GM19240 (cell line): ENCODE results near the gene CTCF.
"Not testable (repeated sequence)": the region's sequence is repeated elsewhere in the genome, so short reads cannot be mapped to it uniquely, and the experiment has no call there.

Experiments used
- DNase-seq: peaks from one replicate; pipeline ENCODE4 v3.0.0; 2011; ENCODE audit warnings: low spot score; ENCODE audit not compliant: insufficient read length

Gene CTCF, protein sequence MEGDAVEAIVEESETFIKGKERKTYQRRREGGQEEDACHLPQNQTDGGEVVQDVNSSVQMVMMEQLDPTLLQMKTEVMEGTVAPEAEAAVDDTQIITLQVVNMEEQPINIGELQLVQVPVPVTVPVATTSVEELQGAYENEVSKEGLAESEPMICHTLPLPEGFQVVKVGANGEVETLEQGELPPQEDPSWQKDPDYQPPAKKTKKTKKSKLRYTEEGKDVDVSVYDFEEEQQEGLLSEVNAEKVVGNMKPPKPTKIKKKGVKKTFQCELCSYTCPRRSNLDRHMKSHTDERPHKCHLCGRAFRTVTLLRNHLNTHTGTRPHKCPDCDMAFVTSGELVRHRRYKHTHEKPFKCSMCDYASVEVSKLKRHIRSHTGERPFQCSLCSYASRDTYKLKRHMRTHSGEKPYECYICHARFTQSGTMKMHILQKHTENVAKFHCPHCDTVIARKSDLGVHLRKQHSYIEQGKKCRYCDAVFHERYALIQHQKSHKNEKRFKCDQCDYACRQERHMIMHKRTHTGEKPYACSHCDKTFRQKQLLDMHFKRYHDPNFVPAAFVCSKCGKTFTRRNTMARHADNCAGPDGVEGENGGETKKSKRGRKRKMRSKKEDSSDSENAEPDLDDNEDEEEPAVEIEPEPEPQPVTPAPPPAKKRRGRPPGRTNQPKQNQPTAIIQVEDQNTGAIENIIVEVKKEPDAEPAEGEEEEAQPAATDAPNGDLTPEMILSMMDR

DNA sequence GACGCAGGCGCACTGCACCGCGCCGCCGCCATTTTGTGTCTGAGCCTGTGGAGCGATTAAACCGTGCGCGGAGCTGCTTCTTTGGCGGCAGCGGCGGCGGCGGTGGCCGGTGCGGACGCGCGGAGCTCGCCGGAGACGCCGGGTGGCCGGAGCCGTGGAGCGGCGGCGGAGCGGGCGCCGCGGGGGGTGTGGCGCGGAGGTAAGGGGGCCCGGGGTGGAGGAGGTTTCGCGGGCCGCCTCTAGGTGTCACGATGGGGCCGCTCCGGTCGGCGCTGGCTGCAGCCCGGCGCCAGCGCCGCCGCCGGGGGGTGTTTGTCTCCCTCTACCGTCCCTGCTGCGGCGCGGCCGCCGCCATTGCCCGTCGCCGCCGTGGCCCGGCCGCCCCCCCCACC lies at the start of gene CTCF:
TSS of gene CTCF (plus strand) at position 1 of the 392 bp plus-strand sequence. CDS start 48,307 bp downstream, outside the sequence.
- no peak for DNase-seq

GRCh38 chr16:67513892-67514291 lies 48.4 kb upstream of the CTCF start:
- DNase-seq = not testable (repeated sequence)

GRCh38 chr16:67514382-67514828 lies 47.9 kb upstream of the CTCF start:
- no peak for DNase-seq

DNA sequence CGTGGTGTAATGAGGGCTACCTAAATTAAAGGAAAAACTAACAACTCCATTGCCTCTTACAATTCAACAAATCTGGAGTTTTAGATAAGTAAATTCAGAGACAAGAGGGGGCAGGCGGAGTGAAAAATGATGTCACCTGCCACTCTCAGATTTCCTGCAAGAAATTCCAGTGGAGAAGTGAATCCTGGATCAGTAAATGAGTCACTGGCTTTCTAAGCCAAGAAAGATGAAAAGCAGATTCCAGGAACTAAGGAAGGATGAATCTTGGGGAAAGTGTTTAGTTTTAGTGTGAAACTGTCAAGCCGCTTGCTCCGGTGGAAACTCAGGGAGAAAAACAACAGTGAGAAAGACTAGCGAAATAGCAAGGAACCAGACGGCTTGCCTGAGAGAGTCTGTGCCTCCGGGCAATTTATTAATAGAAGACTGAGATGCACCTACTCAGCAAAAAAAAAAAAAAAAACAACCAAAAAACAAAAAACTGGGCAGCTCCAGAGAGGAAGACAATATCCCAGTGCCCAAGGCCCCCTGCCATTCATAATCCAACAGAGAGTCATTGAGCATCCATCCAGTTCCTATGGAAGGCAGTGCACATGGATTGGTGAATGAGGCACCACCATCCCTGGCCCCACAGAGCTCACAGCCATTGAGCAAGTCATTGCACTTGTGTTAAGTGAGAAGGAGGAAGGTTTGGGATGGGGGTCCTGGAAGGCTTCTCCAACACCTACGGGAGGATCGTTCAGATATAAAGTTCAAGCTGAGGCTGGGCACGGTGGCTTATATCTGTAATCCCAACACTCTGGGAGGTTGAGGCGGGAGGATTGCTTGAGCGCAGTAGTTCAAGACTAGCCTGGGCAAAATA lies 45.8 kb upstream of the CTCF start:
- no peak for DNase-seq

DNA sequence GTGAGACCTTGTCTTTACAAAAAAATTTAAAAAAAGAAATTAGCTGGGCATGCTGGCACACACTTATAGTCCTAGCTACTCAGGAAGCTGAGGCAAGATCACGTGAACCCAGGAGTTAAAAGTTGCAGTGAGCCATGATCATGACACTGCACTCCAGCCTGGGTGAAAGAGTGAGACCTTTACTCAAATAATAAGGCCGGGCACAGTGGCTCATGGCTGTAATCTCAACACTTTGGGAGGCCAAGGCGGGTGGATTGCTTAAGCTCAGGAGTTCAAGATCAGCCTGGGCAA lies 45.2 kb upstream of the CTCF start:
- DNase-seq = no peak

- DNase-seq = no peak
These were observed 44.5 kb upstream of the CTCF start for GRCh38 chr16:67517661-67518423.

DNA sequence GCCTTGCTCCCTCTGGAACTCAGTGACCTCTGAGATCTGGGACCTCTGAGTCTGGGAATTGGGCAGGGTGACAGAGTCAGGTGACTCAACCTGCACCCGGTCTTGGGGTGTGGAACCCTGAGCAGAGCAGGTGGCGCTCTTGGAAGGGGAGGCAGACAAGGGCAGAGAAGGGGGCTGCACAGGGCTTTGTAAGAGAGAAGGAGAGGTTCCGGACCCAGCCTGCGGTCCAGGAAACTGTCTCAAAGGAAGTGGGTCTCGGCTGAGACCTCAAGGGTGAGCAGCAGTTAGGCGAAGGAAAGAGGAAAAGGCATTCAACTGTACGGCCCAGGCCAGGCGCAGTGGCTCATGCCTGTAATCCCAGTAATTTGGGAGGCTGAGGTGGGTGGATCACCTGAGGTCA lies 43.6 kb upstream of the CTCF start:
- DNase-seq = no peak

GRCh38 chr16:67519242-67519641 lies 43.1 kb upstream of the CTCF start:
- DNase-seq = no peak

GRCh38 chr16:67521095-67521804 lies 41.1 kb upstream of the CTCF start:
- peak; percentile 90 for DNase-seq

GRCh38 chr16:67525176-67525860 lies 37.0 kb upstream of the CTCF start:
- DNase-seq = no peak

GRCh38 chr16:67526149-67526791 lies 36.1 kb upstream of the CTCF start:
- no peak for DNase-seq

DNA sequence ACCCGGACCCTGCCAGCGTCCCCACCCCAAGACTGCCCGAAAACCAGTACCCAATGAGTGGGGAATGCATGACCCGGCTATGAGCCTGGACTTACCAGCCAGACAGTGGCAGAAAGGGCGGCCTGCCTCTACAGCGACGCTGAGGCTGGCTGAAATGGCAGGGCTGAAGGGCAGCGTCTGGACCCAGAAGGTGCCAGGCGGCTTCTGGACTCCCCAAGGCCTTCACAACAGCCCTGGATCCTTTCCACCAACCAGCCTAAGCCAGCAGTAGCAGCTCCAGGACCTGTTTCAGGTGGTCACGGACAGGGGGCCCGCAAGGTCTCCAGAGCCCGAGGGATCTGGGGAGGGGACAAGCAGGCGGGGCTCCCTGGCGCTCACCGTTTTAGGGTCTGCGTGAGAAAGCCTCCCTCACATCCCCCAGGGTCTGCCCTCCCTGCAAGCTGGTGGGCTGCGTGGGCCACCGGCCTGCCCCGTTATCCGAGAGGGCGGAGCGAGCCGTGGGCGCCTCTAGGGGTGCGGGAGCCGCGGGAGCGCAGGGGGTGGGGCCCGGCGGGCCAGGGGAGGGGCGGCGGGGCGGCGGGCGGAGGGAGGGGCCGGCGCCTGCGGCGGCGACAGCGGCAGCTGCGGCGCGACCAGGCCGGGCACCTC lies 34.0 kb upstream of the CTCF start, which contains the start of gene RIPOR1:
TSS of gene RIPOR1 (plus strand) at position 608 of the 648 bp plus-strand sequence. CDS start 9,618 bp downstream, outside the sequence.
- no peak for DNase-seq

GRCh38 chr16:67528870-67529581 lies 33.3 kb upstream of the CTCF start:
- no peak for DNase-seq

GRCh38 chr16:67529582-67530012 lies 32.7 kb upstream of the CTCF start:
- no peak for DNase-seq

DNA sequence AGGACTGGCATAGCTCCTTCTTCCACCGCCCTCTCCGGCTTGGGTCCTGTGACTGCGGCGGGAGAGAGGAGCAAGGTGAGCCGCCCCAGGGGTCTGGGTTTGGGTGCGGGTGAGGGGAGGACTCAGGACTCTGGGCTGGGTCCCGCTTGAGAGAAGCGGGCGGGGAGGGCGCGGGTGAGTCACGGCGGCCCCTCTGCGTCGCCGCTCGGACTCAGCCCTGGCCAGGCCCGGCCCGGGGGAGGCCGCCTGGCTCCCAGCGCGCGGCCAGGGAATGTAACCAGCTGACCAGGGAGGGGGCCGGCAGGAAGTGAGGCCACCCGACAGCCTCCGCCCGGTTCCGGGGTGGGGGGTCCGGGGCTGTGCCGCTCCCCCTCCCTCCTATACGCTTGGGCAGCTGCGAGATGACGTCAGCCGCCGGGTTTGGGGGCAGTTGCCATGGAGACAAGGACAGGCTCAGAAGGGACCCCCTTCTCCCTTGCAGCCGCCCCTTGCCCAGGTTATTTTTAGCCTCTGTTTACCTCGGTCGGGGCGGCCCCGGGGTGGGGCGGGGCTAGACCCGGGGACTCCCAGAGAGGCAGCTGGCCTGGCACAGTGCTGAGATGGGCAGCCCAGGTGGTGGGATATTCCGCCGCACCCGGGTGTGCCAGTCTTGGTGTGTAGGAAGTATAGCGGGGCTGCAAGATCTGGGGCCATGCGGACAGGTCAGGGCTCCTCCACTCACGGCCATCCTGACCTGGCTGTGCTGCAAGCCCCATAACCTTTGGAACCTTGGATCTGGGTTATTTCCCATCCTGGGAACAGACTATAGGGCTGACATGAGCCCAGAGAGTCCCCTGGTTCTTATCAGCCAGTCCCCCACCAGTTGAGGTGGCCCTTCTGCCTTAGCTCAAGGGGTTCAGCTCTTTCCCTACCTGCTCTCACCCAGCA lies 32.0 kb upstream of the CTCF start:
- no peak for DNase-seq

GRCh38 chr16:67531247-67531646 lies 31.1 kb upstream of the CTCF start:
- no peak for DNase-seq

- no peak for DNase-seq
These were observed 29.2 kb upstream of the CTCF start for GRCh38 chr16:67533024-67533560.
